H1 (cell line): ENCODE data around the gene GATA1. TPM values are rescaled to one million over a fixed set of nuclear protein-coding genes. Genes with fewer than 3 reads are reported as not detected.

Source experiments
- CTCF ChIA-PET: fragments of 300-600 bp; sonication (Branson Sonifier 250); formaldehyde crosslinking; loops from one replicate; lab custom pipeline; 2021; ENCODE audit not compliant: partially characterized antibody; lab: Charles Lee
- POLR2A ChIA-PET: fragments of 300-600 bp; sonication (Branson Sonifier 250); formaldehyde crosslinking; loops from one replicate; lab custom pipeline; 2021; ENCODE audit warnings: inconsistent platforms; ENCODE audit not compliant: partially characterized antibody; lab: Charles Lee
- DNase-seq, 2 experiments: peaks; one replicate each; pipeline versions ENCODE4 v3.0.0 to v3.0.0-alpha.2; 2010 to 2022; ENCODE audit warnings: low spot score in 2 of 2, low read depth in 1 of 2, mixed read lengths in 1 of 2
- FAIRE-seq: peaks from 2 replicates; lab custom pipeline; 2011; peaks lifted over from hg19 to GRCh38; lab: Jason Lieb, UNC
- H2AFZ ChIP-seq: 2 replicates; pipeline ENCODE4 v1.8.1; 2012; ENCODE audit warnings: low read length, inconsistent platforms
- H2AK5ac ChIP-seq: 2 replicates; pipeline ENCODE4 v1.6.1; 2013; ENCODE audit warnings: low read depth, low read length
- H2BK120ac ChIP-seq: replicated peaks from 2 replicates; pipeline ENCODE3; 2013; ENCODE audit warnings: low read depth, low read length, inconsistent platforms
- H2BK12ac ChIP-seq: 2 replicates; pipeline ENCODE4 v1.6.1; 2013; ENCODE audit warnings: low read depth, low read length
- H2BK15ac ChIP-seq: 2 replicates; pipeline ENCODE4 v1.6.1; 2013; ENCODE audit warnings: low read length
- H2BK20ac ChIP-seq: 2 replicates; pipeline ENCODE4 v1.6.1; 2013; ENCODE audit warnings: low read length
- H2BK5ac ChIP-seq: 2 replicates; pipeline ENCODE4 v1.6.1; 2013; ENCODE audit warnings: low read depth, low read length
- H3K14ac ChIP-seq: 2 replicates; pipeline ENCODE4 v1.6.1; 2013; ENCODE audit warnings: inconsistent platforms; ENCODE audit not compliant: insufficient read length
- H3K18ac ChIP-seq: 2 replicates; pipeline ENCODE4 v1.6.1; 2013; ENCODE audit warnings: low read length; ENCODE audit errors: extremely low read depth
- H3K23ac ChIP-seq: 2 replicates; pipeline ENCODE4 v1.6.1; 2013; ENCODE audit warnings: inconsistent platforms; ENCODE audit not compliant: insufficient read length
- H3K23me2 ChIP-seq: 2 replicates; pipeline ENCODE4 v1.6.1; 2013; ENCODE audit warnings: low read depth, low read length
- H3K27ac ChIP-seq: 2 replicates; pipeline ENCODE4 v1.6.1; 2011; ENCODE audit warnings: low read depth, low read length, inconsistent platforms
- H3K27me3 ChIP-seq, 4 experiments: replicated peaks in 1 of 4; 1 replicate in 1 of 4; 2 replicates in 3 of 4; pipeline versions ENCODE4 v1.6.1 to v1.8.1; 2011 to 2013; ENCODE audit warnings: low read length in 3 of 4, mild to moderate bottlenecking in 3 of 4, inconsistent platforms in 2 of 4, mixed read lengths in 2 of 4, moderate library complexity in 1 of 4; ENCODE audit not compliant: control insufficient read depth in 3 of 4, insufficient read depth in 3 of 4; ENCODE audit errors: extremely low read depth in 1 of 4
- H3K36me3 ChIP-seq, 4 experiments: 2 replicates each; pipeline versions ENCODE4 v1.6.1 to v1.8.1; 2011 to 2013; ENCODE audit warnings: mild to moderate bottlenecking in 4 of 4, low read length in 3 of 4, moderate library complexity in 2 of 4, control low read depth in 1 of 4, inconsistent platforms in 1 of 4; ENCODE audit not compliant: insufficient read depth in 4 of 4, control insufficient read depth in 2 of 4
- H3K4ac ChIP-seq: replicated peaks from 2 replicates; pipeline ENCODE3; 2013; ENCODE audit warnings: low read length, low read depth, mixed read lengths, inconsistent platforms; ENCODE audit not compliant: insufficient read length
- H3K4me1 ChIP-seq, 4 experiments: replicated peaks in 1 of 4; 1 replicate in 1 of 4; 2 replicates in 3 of 4; pipeline versions ENCODE4 v1.6.1 to v1.8.1; 2011 to 2013; ENCODE audit warnings: low read length in 3 of 4, inconsistent platforms in 2 of 4, mixed read lengths in 1 of 4; ENCODE audit not compliant: insufficient read depth in 4 of 4, control insufficient read depth in 3 of 4
- H3K4me2 ChIP-seq, 2 experiments: 2 replicates each; pipeline versions ENCODE4 v1.6.1 to v1.8.1; 2011 to 2013; ENCODE audit warnings: low read depth in 2 of 2, low read length in 2 of 2, control low read depth in 1 of 2, inconsistent platforms in 1 of 2, mild to moderate bottlenecking in 1 of 2; ENCODE audit not compliant: insufficient read depth in 1 of 2
- H3K4me3 ChIP-seq, 4 experiments: fragments of 200-600, 300-600 bp in 1 of 4; sonication (generic), shearing (Covaris generic), sonication (Bioruptor Twin) in 1 of 4; 2 replicates each; pipeline versions ENCODE4 v1.5.1 to v1.8.1; 2011 to 2016; ENCODE audit warnings: low read length in 4 of 4, low read depth in 3 of 4, control low read depth in 2 of 4, inconsistent platforms in 2 of 4, mild to moderate bottlenecking in 2 of 4, mixed read lengths in 1 of 4, moderate library complexity in 1 of 4; ENCODE audit not compliant: insufficient read depth in 2 of 4; ENCODE audit errors: extremely low read depth in 1 of 4
- H3K56ac ChIP-seq: replicated peaks from 2 replicates; pipeline ENCODE3; 2013; ENCODE audit warnings: low read depth, mild to moderate bottlenecking, mixed read lengths, low read length, inconsistent platforms; ENCODE audit not compliant: insufficient read length
- H3K79me1 ChIP-seq: 2 replicates; pipeline ENCODE4 v1.6.1; 2013; ENCODE audit warnings: low read depth, low read length, control low read depth
- H3K79me2 ChIP-seq, 2 experiments: 2 replicates each; pipeline versions ENCODE4 v1.6.1 to v1.8.1; 2012 to 2013; ENCODE audit warnings: low read length in 2 of 2, mild to moderate bottlenecking in 2 of 2, inconsistent platforms in 1 of 2; ENCODE audit not compliant: insufficient read depth in 2 of 2, control insufficient read depth in 1 of 2
- H3K9ac ChIP-seq, 4 experiments: replicated peaks in 1 of 4; 1 replicate in 1 of 4; 2 replicates in 3 of 4; pipeline versions ENCODE4 v1.6.1 to v1.8.1; 2011 to 2013; ENCODE audit warnings: low read depth in 3 of 4, low read length in 3 of 4, control low read depth in 2 of 4, mild to moderate bottlenecking in 2 of 4, moderate library complexity in 2 of 4, inconsistent platforms in 1 of 4; ENCODE audit errors: extremely low read depth in 1 of 4
- H3K9me3 ChIP-seq, 2 experiments: 2 replicates each; pipeline versions ENCODE4 v1.6.1 to v1.8.1; 2012 to 2013; ENCODE audit warnings: mild to moderate bottlenecking in 2 of 2, moderate library complexity in 2 of 2, control low read depth in 1 of 2, inconsistent platforms in 1 of 2, low read depth in 1 of 2, low read length in 1 of 2, mixed read lengths in 1 of 2; ENCODE audit not compliant: insufficient read depth in 2 of 2
- H4K20me1 ChIP-seq, 2 experiments: replicated peaks in 1 of 2; 2 replicates each; pipeline versions ENCODE3 to v1.8.1; 2011 to 2013; ENCODE audit warnings: inconsistent platforms in 2 of 2, low read length in 2 of 2, mild to moderate bottlenecking in 1 of 2; ENCODE audit not compliant: insufficient read depth in 2 of 2, control insufficient read depth in 1 of 2
- H4K5ac ChIP-seq: 2 replicates; pipeline ENCODE4 v1.6.1; 2013; ENCODE audit warnings: low read length, low read depth, mixed read lengths, inconsistent platforms; ENCODE audit not compliant: insufficient read length
- H4K8ac ChIP-seq: 2 replicates; pipeline ENCODE4 v1.8.0; 2013; ENCODE audit warnings: mild to moderate bottlenecking, moderate library complexity, low read length, inconsistent platforms; ENCODE audit not compliant: insufficient read depth; ENCODE audit errors: extremely low read depth
- H4K91ac ChIP-seq: replicated peaks from 2 replicates; pipeline ENCODE3; 2013; ENCODE audit warnings: low read length, mixed read lengths, inconsistent platforms; ENCODE audit not compliant: insufficient read length
- SP2 ChIP-seq: IDR thresholded peaks from 2 replicates; pipeline ENCODE4 v1.6.1; 2012; ENCODE audit warnings: mild to moderate bottlenecking, low read length, inconsistent platforms
- SRF ChIP-seq: IDR thresholded peaks from 2 replicates; pipeline ENCODE4 v1.6.1; 2011; ENCODE audit warnings: mild to moderate bottlenecking, low read depth, low read length, moderate library complexity
- YY1 ChIP-seq: IDR thresholded peaks from 2 replicates; pipeline ENCODE4 v1.6.1; 2011; ENCODE audit warnings: low read depth, mild to moderate bottlenecking, low read length
- WGBS, 2 experiments: shearing (Covaris generic) in 1 of 2; methylation state at CpG; one replicate each; pipeline versions ENCODE4 v1.1.6 to v1.1.7; 2013 to 2015; ENCODE audit warnings: low lambda C conversion rate in 2 of 2, mixed read lengths in 2 of 2, inconsistent platforms in 1 of 2, low coverage in 1 of 2, missing lambda C conversion rate in 1 of 2; ENCODE audit not compliant: insufficient replicate concordance in 2 of 2, insufficient coverage in 1 of 2, insufficient read length in 1 of 2; ENCODE audit errors: extremely low coverage in 1 of 2, missing lambda C conversion rate in 1 of 2; 5-methylcytosine and 5-hydroxymethylcytosine counted together
- polyA plus RNA-seq, 7 experiments: library from polyadenylated mRNA; depleted of rRNA in 3 of 7; stranded (reverse) in 5 of 7; unstranded in 2 of 7; fragments of >200 nt in 5 of 7; fragments of 200-250 nt in 2 of 7; gene quantifications; 1 replicate in 5 of 7; 2 replicates in 1 of 7; 4 replicates in 1 of 7; pipeline versions ENCODE4 v1.2.1 to v1.2.3, GENCODE V29; 2011 to 2013; ENCODE audit warnings: missing spikeins in 2 of 7, mixed read lengths in 2 of 7
- total RNA-seq: library from RNA; stranded (reverse); fragmentation: NEBNext Ultra II Directional; extraction: Animal tissue kit (Norgen Biotek cat#: 25700); gene quantifications from 2 replicates; pipeline ENCODE4 v1.2.1, GENCODE V29; 2021

Gene GATA1
- total and polyA plus RNA-seq, 2 of the 8 experiments (the other 6 are each of a cell fraction or from before 2014, with no cell fraction given): 0.05 TPM; not detected in 1

DNA sequence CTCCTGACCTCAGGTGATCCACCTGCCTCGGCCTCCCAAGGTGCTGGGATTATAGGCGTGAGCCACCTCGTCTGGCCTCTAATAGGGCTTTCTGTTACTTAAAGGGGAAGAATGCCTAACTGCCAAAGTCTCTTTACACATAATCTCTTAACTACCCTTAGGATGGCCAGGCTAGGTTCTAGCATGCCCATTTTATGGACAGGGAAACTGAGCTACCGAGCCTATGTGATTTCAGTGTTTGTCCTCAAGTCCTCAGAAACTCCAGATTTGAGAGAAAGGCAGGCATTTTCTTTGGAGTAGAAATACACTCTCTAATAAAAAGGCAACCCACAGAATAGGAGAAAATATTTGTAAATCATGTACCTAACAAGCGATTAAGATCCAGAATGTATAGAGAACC is 37.2 kb upstream of the GATA1 start:
- no peaks in the 10 kb centered on the region for H3K9me3 ChIP-seq
- H3K14ac ChIP-seq: no peak overlapping the region
- CTCF ChIA-PET: no interaction called here
- H3K4me2 ChIP-seq: no peak overlapping the region
- no peak overlapping the region for H3K56ac ChIP-seq
- H3K4me3 ChIP-seq: no peak overlapping the region
- H3K18ac ChIP-seq: no peak overlapping the region
- no peaks in the 10 kb centered on the region for H4K20me1 ChIP-seq
- no peak overlapping the region for H3K23ac ChIP-seq
- no peak overlapping the region for H2BK15ac ChIP-seq
- no peaks in the 10 kb centered on the region for H3K79me1 ChIP-seq
- no peak overlapping the region for H2BK5ac ChIP-seq
- POLR2A ChIA-PET: interaction anchor here (1.4 kb wide), 1 partner anchor 12 kb away, joined by 4 read pairs; no protein-coding TSS in a partner anchor
- H3K36me3 ChIP-seq: no peaks in the 10 kb centered on the region
- WGBS, 2 experiments: 88% methylated on average over 5 of the region's 5 CpGs; no CpG with 5 or more reads in 1 of the 2 experiments
- H3K23me2 ChIP-seq: no peaks in the 10 kb centered on the region
- H4K5ac ChIP-seq: no peak overlapping the region
- no peak overlapping the region for H3K27ac ChIP-seq
- H3K4ac ChIP-seq: no peak overlapping the region
- DNase-seq: no peak
- H2BK20ac ChIP-seq: no peak overlapping the region
- no peak overlapping the region for H2AFZ ChIP-seq
- no peak overlapping the region for H4K8ac ChIP-seq
- no peak overlapping the region for H2BK120ac ChIP-seq
- H3K9ac ChIP-seq: no peak overlapping the region
- no peaks in the 10 kb centered on the region for H3K4me1 ChIP-seq
- H2AK5ac ChIP-seq: no peak overlapping the region
- no peaks in the 10 kb centered on the region for H3K79me2 ChIP-seq
- H3K27me3 ChIP-seq: no peaks in the 10 kb centered on the region
- no peak overlapping the region for H2BK12ac ChIP-seq
- no peak overlapping the region for H4K91ac ChIP-seq
- FAIRE-seq: no peak
- no peak for TF ChIP-seq SRF
- TF ChIP-seq SP2: no peak
- TF ChIP-seq YY1: no peak
